Activated CD8-positive, alpha-beta T cell treated with anti-CD3 and anti-CD28 coated beads, Interleukin-2, amount 10 ng/mL, durations not matched to agents 7 days and 5 days (primary cell): ENCODE results near the gene AANAT. TPM values are rescaled to one million over a fixed set of nuclear protein-coding genes. Genes with fewer than 3 reads are reported as not detected.

ENCODE experiments used
- ATAC-seq: fragments of 150-1000 bp; cut with Tn5 transposase; one replicate; pipeline ENCODE4 v1.10.0; 2021; ENCODE audit warnings: moderate library complexity
- CTCF ChIA-PET: fragments of 350-600 bp; sonication (Branson Sonifier 250); formaldehyde crosslinking; loops from one replicate; lab custom pipeline; 2021; ENCODE audit warnings: antibody characterized with exemption; lab: Charles Lee
- POLR2A ChIA-PET: fragments of 350-600 bp; sonication (Branson Sonifier 250); formaldehyde crosslinking; loops from one replicate; lab custom pipeline; 2021; ENCODE audit warnings: antibody characterized with exemption; lab: Charles Lee
- DNase-seq: peaks from one replicate; pipeline ENCODE4 v3.0.0-alpha.2; 2020
- H3K27ac Mint-ChIP-seq: one replicate; pipeline ENCODE4 v1.8.0; 2021; ENCODE audit warnings: mild to moderate bottlenecking, mixed read lengths
- H3K27me3 Mint-ChIP-seq: one replicate; pipeline ENCODE4 v1.8.0; 2021; ENCODE audit warnings: low read depth, mixed read lengths
- H3K36me3 Mint-ChIP-seq: one replicate; pipeline ENCODE4 v1.8.0; 2021; ENCODE audit warnings: low read depth, mixed read lengths
- H3K4me1 Mint-ChIP-seq: one replicate; pipeline ENCODE4 v1.8.0; 2021; ENCODE audit warnings: low read depth, mixed read lengths
- H3K4me3 Mint-ChIP-seq: one replicate; pipeline ENCODE4 v1.8.0; 2021; ENCODE audit warnings: mild to moderate bottlenecking, mixed read lengths
- H3K9me3 Mint-ChIP-seq: one replicate; pipeline ENCODE4 v1.8.0; 2022; ENCODE audit warnings: mixed read lengths; ENCODE audit not compliant: insufficient read depth
- total RNA-seq, 2 experiments: library from RNA; stranded (reverse); gene quantifications; one replicate each; pipeline ENCODE4 v1.2.3, GENCODE V29; 2021

The AANAT gene
- total RNA-seq, 2 experiments from 2014 or later, result not detected

DNA sequence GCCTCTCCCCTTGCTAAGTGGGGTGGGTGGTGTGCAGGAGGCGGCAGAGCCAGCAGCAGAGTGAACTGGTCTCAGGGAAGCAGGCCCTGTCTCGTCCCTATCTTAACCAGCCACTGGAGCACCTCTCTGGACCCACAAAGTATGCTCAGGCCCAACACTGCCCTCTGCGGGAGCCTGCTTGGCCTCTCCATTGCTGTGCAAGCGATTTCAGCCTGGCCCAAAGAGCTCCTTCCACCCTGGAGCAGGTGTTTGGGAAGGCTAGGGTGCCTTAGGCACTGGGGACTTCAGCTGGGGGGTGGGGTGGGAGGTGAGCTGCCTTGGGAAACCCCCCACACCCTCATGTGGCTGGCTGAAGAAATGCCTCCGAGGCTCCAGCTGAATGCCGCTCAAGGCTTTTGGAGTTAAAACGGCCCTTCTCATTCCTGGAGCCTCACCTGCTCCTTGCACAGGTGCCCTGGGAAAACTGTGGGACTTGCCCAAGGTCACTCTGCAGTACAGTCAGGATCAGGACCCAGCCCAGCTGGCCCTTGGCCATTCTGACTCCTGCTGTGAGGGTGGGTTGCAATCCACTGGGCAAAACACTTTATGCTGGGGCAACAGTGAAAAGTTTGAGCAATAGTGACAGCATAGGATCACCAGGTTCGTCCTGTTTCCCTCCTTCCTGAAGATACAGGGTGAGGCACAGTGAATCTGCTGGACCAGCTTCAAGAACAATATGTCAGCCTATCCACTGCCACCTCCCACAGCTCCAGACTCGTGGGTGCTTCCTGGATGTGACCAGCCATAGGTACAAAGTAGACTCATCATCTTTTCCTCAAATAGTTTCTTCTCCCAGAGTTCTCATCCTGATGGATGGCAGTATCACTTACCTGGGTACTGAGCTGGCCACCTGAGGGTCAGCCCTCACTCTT lies 8.6 kb upstream of the AANAT start:
- ChIA-PET CTCF (interaction anchor here (1.0 to 13.6 kb wide), 15 partner anchors 9 to 223 kb away, joined by 3 to 184 read pairs (median 5); partner anchors contain the start of genes AANAT and RHBDF2), POLR2A (interaction anchor here (0.6 to 1.6 kb wide), 3 partner anchors 33 to 205 kb away, joined by 3 to 4 read pairs (median 4); no protein-coding TSS in a partner anchor)
- Mint-ChIP-seq H3K27me3 (peaks cover 3% of the 10 kb centered on the region), H3K36me3 (no peaks in the 10 kb centered on the region), H3K4me1 (no peaks in the 10 kb centered on the region), H3K4me3 (no peak overlapping the region), H3K27ac (no peak overlapping the region), H3K9me3 (no peaks in the 10 kb centered on the region)
- ATAC-seq (no peak), DNase-seq (no peak)

GRCh38 chr17:76459674-76460073 lies 7.7 kb upstream of the AANAT start:
- ChIA-PET POLR2A (interaction anchor here (0.6 to 1.6 kb wide), 3 partner anchors 32 to 189 kb away, joined by 3 to 4 read pairs (median 4); no protein-coding TSS in a partner anchor), CTCF (interaction anchor here (1.5 to 13.6 kb wide), 9 partner anchors 8 to 164 kb away, joined by 3 to 184 read pairs (median 7); partner anchors contain the start of genes AANAT and RHBDF2)
- DNase-seq, result no peak
- no peaks in the 10 kb centered on the region for H3K9me3 Mint-ChIP-seq
- no peak for ATAC-seq
- H3K36me3 Mint-ChIP-seq, result no peaks in the 10 kb centered on the region
- peaks cover 3% of the 10 kb centered on the region for H3K27me3 Mint-ChIP-seq
- no peak overlapping the region for H3K27ac Mint-ChIP-seq
- H3K4me3 Mint-ChIP-seq, result no peak overlapping the region
- H3K4me1 Mint-ChIP-seq, result no peaks in the 10 kb centered on the region

GRCh38 chr17:76461765-76462555 lies 5.4 kb upstream of the AANAT start:
- ChIA-PET CTCF (interaction anchor here (0.6 to 13.6 kb wide), 2 partner anchors 42 to 59 kb away, joined by 3 to 184 read pairs; partner anchors contain the start of gene RHBDF2), POLR2A (interaction anchor here (0.8 kb wide), 1 partner anchor 8 kb away, joined by 3 read pairs; no protein-coding TSS in a partner anchor)
- ATAC-seq (no peak), DNase-seq (no peak)
- H3K9me3 Mint-ChIP-seq, result no peaks in the 10 kb centered on the region
- H3K4me3 Mint-ChIP-seq, result no peak overlapping the region
- H3K4me1 Mint-ChIP-seq, result peaks cover 9% of the 10 kb centered on the region
- H3K36me3 Mint-ChIP-seq, result no peaks in the 10 kb centered on the region
- H3K27ac Mint-ChIP-seq, result no peak overlapping the region
- H3K27me3 Mint-ChIP-seq, result no peaks in the 10 kb centered on the region

DNA sequence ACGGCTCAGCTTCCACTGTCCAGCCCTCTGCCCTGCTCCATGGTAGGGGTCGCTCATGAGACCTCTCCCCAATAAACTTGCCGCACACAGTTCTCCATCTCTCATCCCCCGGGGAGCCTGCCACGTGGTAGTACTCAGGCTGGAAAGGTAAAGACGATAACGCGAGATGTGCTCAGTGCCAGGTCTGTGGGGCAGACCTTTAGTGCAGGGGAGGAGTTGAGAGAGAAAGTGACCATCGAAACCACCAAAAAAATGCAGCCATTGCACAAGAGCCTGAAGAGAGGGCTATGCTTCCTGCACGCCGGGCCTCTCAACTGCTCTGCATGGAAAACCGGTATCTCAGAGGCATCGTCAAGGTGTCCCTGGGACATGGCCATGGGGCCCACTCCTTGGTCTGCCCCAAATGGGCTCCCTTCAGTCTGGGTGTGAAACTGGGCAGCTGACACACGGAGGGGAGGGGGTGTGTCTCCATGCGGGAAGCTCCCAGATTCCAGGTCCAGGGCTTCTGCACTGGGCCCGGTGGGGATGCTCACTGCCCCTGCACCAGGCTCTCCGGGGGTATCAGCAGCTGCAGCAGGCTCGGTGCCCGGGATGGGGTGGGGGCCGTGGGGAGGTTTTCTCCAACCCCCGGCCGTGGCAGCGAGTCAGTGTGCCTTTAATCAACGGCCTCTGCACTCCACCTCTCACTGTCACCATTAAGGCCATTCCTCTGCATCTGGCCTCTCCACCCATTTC lies 4.7 kb upstream of the AANAT start:
- Mint-ChIP-seq H3K27me3 (no peaks in the 10 kb centered on the region), H3K4me3 (no peak overlapping the region), H3K9me3 (no peaks in the 10 kb centered on the region), H3K27ac (no peak overlapping the region), H3K4me1 (peaks cover 9% of the 10 kb centered on the region), H3K36me3 (no peaks in the 10 kb centered on the region)
- DNase-seq (no peak), ATAC-seq (no peak)
- POLR2A ChIA-PET, result interaction anchor here (0.8 kb wide), 1 partner anchor 9 kb away, joined by 3 read pairs; no protein-coding TSS in a partner anchor
- CTCF ChIA-PET, result interaction anchor here (0.6 to 13.6 kb wide), 2 partner anchors 41 to 58 kb away, joined by 3 to 184 read pairs; partner anchors contain the start of gene RHBDF2

DNA sequence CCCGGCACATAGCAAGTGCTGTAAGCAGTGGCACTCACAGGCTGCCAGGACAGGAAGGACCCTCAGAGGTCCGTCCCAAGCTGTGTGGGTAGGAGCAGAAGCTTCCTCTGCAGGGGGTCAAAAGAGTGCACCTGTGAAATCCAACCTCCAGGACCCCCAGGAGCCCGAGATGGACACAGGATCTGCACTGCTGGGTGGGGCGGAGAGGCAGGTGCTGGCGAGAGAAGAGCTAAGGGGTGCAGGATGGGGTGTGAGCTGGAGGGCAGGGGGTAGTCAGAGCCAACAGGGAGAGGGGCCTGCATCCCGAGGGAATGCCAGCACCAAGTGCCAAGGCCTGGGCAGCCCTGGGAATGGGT lies 650 bp upstream of the AANAT start:
- no peak for DNase-seq
- POLR2A ChIA-PET, result interaction anchor here (0.9 to 2.2 kb wide), 2 partner anchors 26 to 36 kb away, joined by 4 to 8 read pairs; no protein-coding TSS in a partner anchor
- peaks cover 5% of the 10 kb centered on the region for H3K36me3 Mint-ChIP-seq
- no peaks in the 10 kb centered on the region for H3K9me3 Mint-ChIP-seq
- H3K4me1 Mint-ChIP-seq, result peaks cover 9% of the 10 kb centered on the region
- no peak overlapping the region for H3K27ac Mint-ChIP-seq
- H3K4me3 Mint-ChIP-seq, result no peak overlapping the region
- no peaks in the 10 kb centered on the region for H3K27me3 Mint-ChIP-seq
- no peak for ATAC-seq
- CTCF ChIA-PET, result interaction anchor here (0.7 to 13.6 kb wide), 14 partner anchors 8 to 80 kb away, joined by 3 to 184 read pairs (median 4); partner anchors contain the start of genes RHBDF2 and UBE2O

- ATAC-seq, result no peak
- ChIA-PET CTCF (interaction anchor here (1.0 to 13.6 kb wide), 9 partner anchors 9 to 79 kb away, joined by 3 to 184 read pairs (median 7); partner anchors contain the start of genes RHBDF2 and UBE2O), POLR2A (interaction anchor here (2.2 kb wide), 1 partner anchor 25 kb away, joined by 8 read pairs; no protein-coding TSS in a partner anchor)
- no peaks in the 10 kb centered on the region for H3K27me3 Mint-ChIP-seq
- no peak overlapping the region for H3K27ac Mint-ChIP-seq
- no peak overlapping the region for H3K4me3 Mint-ChIP-seq
- no peak for DNase-seq
- H3K36me3 Mint-ChIP-seq, result peaks cover 8% of the 10 kb centered on the region
- peaks cover 9% of the 10 kb centered on the region for H3K4me1 Mint-ChIP-seq
- no peaks in the 10 kb centered on the region for H3K9me3 Mint-ChIP-seq
These were observed 618 bp downstream of the AANAT start for GRCh38 chr17:76467809-76468633.

GRCh38 chr17:76468634-76469010 lies 1.2 kb downstream of the AANAT start:
- Mint-ChIP-seq H3K27me3 (no peaks in the 10 kb centered on the region), H3K36me3 (peaks cover 14% of the 10 kb centered on the region), H3K27ac (no peak overlapping the region), H3K4me1 (peaks cover 9% of the 10 kb centered on the region), H3K4me3 (no peak overlapping the region), H3K9me3 (no peaks in the 10 kb centered on the region)
- ChIA-PET CTCF (interaction anchor here (1.0 to 13.6 kb wide), 5 partner anchors 24 to 78 kb away, joined by 3 to 184 read pairs (median 7); partner anchors contain the start of gene RHBDF2), POLR2A (interaction anchor here (2.2 kb wide), 1 partner anchor 24 kb away, joined by 8 read pairs; no protein-coding TSS in a partner anchor)
- DNase-seq, result no peak
- ATAC-seq, result no peak

- peaks cover 9% of the 10 kb centered on the region for H3K4me1 Mint-ChIP-seq
- H3K36me3 Mint-ChIP-seq, result peaks cover 14% of the 10 kb centered on the region
- no peaks in the 10 kb centered on the region for H3K27me3 Mint-ChIP-seq
- H3K9me3 Mint-ChIP-seq, result no peaks in the 10 kb centered on the region
- no peak for ATAC-seq
- no peak overlapping the region for H3K4me3 Mint-ChIP-seq
- ChIA-PET CTCF (interaction anchor here (1.4 to 13.6 kb wide), 2 partner anchors 34 to 41 kb away, joined by 3 to 184 read pairs; partner anchors contain the start of gene RHBDF2), POLR2A (no interaction called here)
- no peak for DNase-seq
- H3K27ac Mint-ChIP-seq, result no peak overlapping the region
These were observed 1.9 kb downstream of the AANAT start for GRCh38 chr17:76469076-76469990.

GRCh38 chr17:76469991-76470739 lies 2.8 kb downstream of the AANAT start:
- ChIA-PET CTCF (interaction anchor here (13.6 kb wide), 1 partner anchor 33 kb away, joined by 184 read pairs; the partner anchor contains the start of gene RHBDF2), POLR2A (no interaction called here)
- Mint-ChIP-seq H3K36me3 (peaks cover 19% of the 10 kb centered on the region), H3K4me1 (peaks cover 9% of the 10 kb centered on the region), H3K9me3 (no peaks in the 10 kb centered on the region), H3K4me3 (no peak overlapping the region), H3K27me3 (no peaks in the 10 kb centered on the region), H3K27ac (no peak overlapping the region)
- no peak for ATAC-seq
- DNase-seq, result no peak
